ENCODE measurements around the gene IL31.

GRCh38 chr12:122145505-122146330, 28.3 kb downstream of the IL31 start:
- TF ChIP-seq GATA2 (IDR thresholded peaks at IDR 0.05; ENCODE audit: low read depth, low read length) = no peak
- TF ChIP-seq GATA3 (IDR thresholded peaks at IDR 0.05; ENCODE audit: low read depth, low read length) = no peak
